MCF 10A (cell line): ENCODE data around the gene NOP56. TPM values are rescaled to one million over a fixed set of nuclear protein-coding genes. Genes with fewer than 3 reads are reported as not detected.

Source experiments
- BruUV-seq: library from RNA; stranded (reverse); fragments of 400-500 nt; replicated peaks from 2 replicates; lab custom pipeline; 2021; lab: Mats Ljungman, UMichigan
- CTCF ChIA-PET: fragments of 300-600 bp; sonication (Branson Sonifier 250); formaldehyde crosslinking; extraction: SDS; loops from one replicate; lab custom pipeline; 2021; ENCODE audit warnings: antibody characterized with exemption, inconsistent platforms; lab: Yijun Ruan, JAX
- POLR2A ChIA-PET: fragments of 300-600, 350-650 bp; sonication (Branson Sonifier 250); formaldehyde crosslinking; extraction: SDS; loops from one replicate; lab custom pipeline; 2020; ENCODE audit warnings: antibody characterized with exemption, inconsistent platforms; lab: Yijun Ruan, JAX
- DNase-seq: peaks from one replicate; pipeline ENCODE4 v3.0.0-alpha.2; 2018; ENCODE audit not compliant: unreplicated experiment
- H3K27ac Mint-ChIP-seq: one replicate; pipeline ENCODE4 v1.8.0; 2022; ENCODE audit warnings: mild to moderate bottlenecking, low read depth, mixed read lengths; ENCODE audit not compliant: unreplicated experiment
- H3K27me3 Mint-ChIP-seq: one replicate; pipeline ENCODE4 v1.8.0; 2022; ENCODE audit warnings: mixed read lengths; ENCODE audit not compliant: insufficient read depth, unreplicated experiment
- H3K36me3 Mint-ChIP-seq: one replicate; pipeline ENCODE4 v1.8.0; 2022; ENCODE audit warnings: mild to moderate bottlenecking, moderate library complexity, mixed read lengths; ENCODE audit not compliant: insufficient read depth, unreplicated experiment
- H3K4me1 Mint-ChIP-seq: one replicate; pipeline ENCODE4 v1.8.0; 2022; ENCODE audit warnings: mixed read lengths; ENCODE audit not compliant: insufficient read depth, unreplicated experiment
- H3K4me3 Mint-ChIP-seq: one replicate; pipeline ENCODE4 v1.8.0; 2022; ENCODE audit warnings: mild to moderate bottlenecking, moderate library complexity, mixed read lengths; ENCODE audit not compliant: unreplicated experiment
- H3K9me3 Mint-ChIP-seq: one replicate; pipeline ENCODE4 v1.8.0; 2022; ENCODE audit warnings: mixed read lengths; ENCODE audit not compliant: unreplicated experiment
- CTCF ChIP-seq: fragments of 200-600 bp; IDR thresholded peaks from one replicate; pipeline ENCODE4 v1.8.0; 2022; ENCODE audit warnings: antibody characterized with exemption, mild to moderate bottlenecking; ENCODE audit not compliant: unreplicated experiment
- intact Hi-C: fragments of 100-400 bp; cut with micrococcal nuclease; formaldehyde crosslinking; loops from 2 replicates; pipeline ENCODE4 v1.14.1; 2022
- total RNA-seq: library from RNA; stranded (reverse); gene quantifications from 2 replicates; pipeline ENCODE4 v1.2.3, GENCODE V29; 2022

Gene NOP56
- total RNA-seq, 1 experiment from 2014 or later: 340 TPM

DNA sequence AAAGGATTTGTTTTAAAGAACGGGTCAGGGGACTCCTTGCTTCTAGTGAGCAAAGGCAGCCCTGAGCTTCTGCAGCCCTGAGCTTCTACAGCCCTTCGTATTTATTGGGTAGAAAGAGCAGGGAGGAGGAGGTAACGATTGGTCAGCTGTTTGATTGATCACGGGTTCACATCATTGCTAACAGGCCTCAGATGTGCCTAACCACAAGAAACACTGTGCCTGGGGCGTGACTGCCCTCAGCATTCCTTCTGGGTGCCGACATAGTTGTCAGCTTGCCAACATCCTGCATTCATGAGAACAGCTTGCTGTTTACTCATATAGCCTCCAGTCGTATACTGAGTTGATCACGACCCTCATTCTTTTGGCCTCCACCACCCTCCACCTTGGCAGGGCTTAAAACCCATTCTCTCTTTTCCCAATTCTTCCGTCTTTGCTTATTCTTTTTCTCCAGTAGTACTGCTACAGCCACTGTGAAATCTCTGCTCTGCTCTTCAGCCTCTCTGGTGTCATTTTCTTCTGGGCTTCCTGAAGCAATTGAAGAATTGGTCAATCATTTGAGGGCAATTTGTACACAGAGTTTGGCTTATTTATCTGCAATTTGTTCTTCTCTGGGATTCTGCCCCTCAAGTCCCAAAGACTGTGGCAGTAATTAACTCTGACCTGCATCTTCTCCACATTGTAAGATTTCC, 25.4 kb upstream of the NOP56 start:
- ChIA-PET POLR2A (no interaction called here), CTCF (no interaction called here)
- no peak for TF ChIP-seq CTCF
- no peak overlapping the region for H3K4me3 Mint-ChIP-seq
- H3K4me1 Mint-ChIP-seq: peaks cover 7% of the 10 kb centered on the region
- H3K27me3 Mint-ChIP-seq: peaks cover 10% of the 10 kb centered on the region
- no peaks in the 10 kb centered on the region for H3K36me3 Mint-ChIP-seq
- intact Hi-C loops: no loop called here
- no TSS peak for BruUV-seq
- peak overlapping the region; percentile 56 for H3K27ac Mint-ChIP-seq
- DNase-seq: peak; percentile 61
- H3K9me3 Mint-ChIP-seq: peaks cover 7% of the 10 kb centered on the region

DNA sequence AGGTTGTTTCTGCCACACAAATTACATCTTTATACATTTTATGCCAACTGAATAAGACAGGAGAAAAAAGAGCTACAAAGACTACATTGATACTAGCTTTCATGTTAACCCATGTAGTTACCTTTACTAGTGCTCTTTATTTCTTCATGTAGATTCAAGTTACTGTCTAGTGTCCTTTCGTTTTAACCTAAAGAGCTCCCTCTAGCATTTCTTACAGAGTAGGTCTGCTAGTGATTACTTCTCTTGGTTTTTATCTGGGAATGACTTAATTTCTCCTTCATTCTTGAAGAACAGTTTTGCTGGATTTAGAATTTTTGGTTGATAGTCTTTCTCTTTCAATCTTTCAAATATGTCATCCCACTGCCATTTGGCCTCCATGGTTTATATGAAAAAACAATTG, 21.2 kb upstream of the NOP56 start:
- Mint-ChIP-seq H3K4me3 (no peak overlapping the region), H3K27me3 (peaks cover 23% of the 10 kb centered on the region), H3K4me1 (peaks cover 7% of the 10 kb centered on the region), H3K36me3 (no peaks in the 10 kb centered on the region), H3K27ac (no peak overlapping the region), H3K9me3 (no peaks in the 10 kb centered on the region)
- BruUV-seq: no TSS peak
- CTCF ChIA-PET: interaction anchor here (0.6 to 1.0 kb wide), 2 partner anchors 10 to 1992 kb away, joined by 3 read pairs; no protein-coding TSS in a partner anchor
- POLR2A ChIA-PET: interaction anchor here (0.8 to 1.1 kb wide), 3 partner anchors 9 to 22 kb away, joined by 3 to 4 read pairs (median 3); no protein-coding TSS in a partner anchor
- peak; percentile 11 for DNase-seq
- TF ChIP-seq CTCF: peak; percentile 16
- intact Hi-C loops: loop anchor here (1.0 kb wide), 1 partner anchor 107 kb away; no protein-coding TSS in a partner anchor

- no peaks in the 10 kb centered on the region for H3K9me3 Mint-ChIP-seq
- no peaks in the 10 kb centered on the region for H3K36me3 Mint-ChIP-seq
- ChIA-PET CTCF (interaction anchor here (0.6 to 1.1 kb wide), 5 partner anchors 13 to 1600 kb away, joined by 3 read pairs; no protein-coding TSS in a partner anchor), POLR2A (no interaction called here)
- no peak overlapping the region for H3K4me3 Mint-ChIP-seq
- no peaks in the 10 kb centered on the region for H3K4me1 Mint-ChIP-seq
- peaks cover 23% of the 10 kb centered on the region for H3K27me3 Mint-ChIP-seq
- TF ChIP-seq CTCF: no peak
- no peak overlapping the region for H3K27ac Mint-ChIP-seq
- no peak for DNase-seq
- no TSS peak for BruUV-seq
- intact Hi-C loops: no loop called here
These were observed 19.1 kb upstream of the NOP56 start for GRCh38 chr20:2633381-2633780.

DNA sequence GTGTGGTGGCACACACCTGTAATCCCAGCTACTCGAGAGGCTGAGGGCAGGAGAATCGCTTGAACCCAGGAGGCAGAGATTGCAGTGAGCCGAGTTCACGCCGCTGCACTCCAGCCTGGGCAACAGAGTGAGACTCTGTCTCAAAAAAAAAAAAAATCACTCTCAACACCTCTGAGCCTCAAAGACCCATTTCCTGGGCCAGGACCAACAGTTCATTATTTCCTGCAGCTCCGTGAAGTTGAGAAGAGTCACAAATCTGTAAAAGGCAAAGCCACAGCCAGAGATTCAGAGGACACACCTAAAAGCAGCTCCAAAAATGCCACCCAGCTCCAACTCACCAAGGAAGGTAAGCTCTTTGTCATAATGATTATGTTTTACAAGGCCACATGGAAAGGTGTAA, 15.2 kb upstream of the NOP56 start:
- intact Hi-C loops: no loop called here
- no peak for TF ChIP-seq CTCF
- H3K4me3 Mint-ChIP-seq: no peak overlapping the region
- no peaks in the 10 kb centered on the region for H3K36me3 Mint-ChIP-seq
- peaks cover 10% of the 10 kb centered on the region for H3K27me3 Mint-ChIP-seq
- ChIA-PET CTCF (interaction anchor here (0.6 to 4.1 kb wide), 5 partner anchors 9 to 240 kb away, joined by 3 to 30 read pairs (median 3); no protein-coding TSS in a partner anchor), POLR2A (interaction anchor here (1.3 to 4.2 kb wide), 3 partner anchors 10 to 27 kb away, joined by 4 to 33 read pairs (median 4); partner anchors contain the start of genes IDH3B and NOP56)
- no TSS peak for BruUV-seq
- no peak for DNase-seq
- H3K27ac Mint-ChIP-seq: no peak overlapping the region
- H3K4me1 Mint-ChIP-seq: no peaks in the 10 kb centered on the region
- no peaks in the 10 kb centered on the region for H3K9me3 Mint-ChIP-seq
